Measurements from ENCODE around the gene HIVEP1.

The HIVEP1 gene

GRCh38 chr6:12113190-12113577 is 101.1 kb downstream of the HIVEP1 start:
- peak; percentile 19 for DNase-seq (ENCODE audit: low spot score)
- in situ Hi-C loops (cut with MboI; ENCODE audit: low pct_unique_long_range_greater_than_20kb, low sequenced_read_pairs, unreplicated experiment), result no loop called here
- TF ChIP-seq, protein P1, sequence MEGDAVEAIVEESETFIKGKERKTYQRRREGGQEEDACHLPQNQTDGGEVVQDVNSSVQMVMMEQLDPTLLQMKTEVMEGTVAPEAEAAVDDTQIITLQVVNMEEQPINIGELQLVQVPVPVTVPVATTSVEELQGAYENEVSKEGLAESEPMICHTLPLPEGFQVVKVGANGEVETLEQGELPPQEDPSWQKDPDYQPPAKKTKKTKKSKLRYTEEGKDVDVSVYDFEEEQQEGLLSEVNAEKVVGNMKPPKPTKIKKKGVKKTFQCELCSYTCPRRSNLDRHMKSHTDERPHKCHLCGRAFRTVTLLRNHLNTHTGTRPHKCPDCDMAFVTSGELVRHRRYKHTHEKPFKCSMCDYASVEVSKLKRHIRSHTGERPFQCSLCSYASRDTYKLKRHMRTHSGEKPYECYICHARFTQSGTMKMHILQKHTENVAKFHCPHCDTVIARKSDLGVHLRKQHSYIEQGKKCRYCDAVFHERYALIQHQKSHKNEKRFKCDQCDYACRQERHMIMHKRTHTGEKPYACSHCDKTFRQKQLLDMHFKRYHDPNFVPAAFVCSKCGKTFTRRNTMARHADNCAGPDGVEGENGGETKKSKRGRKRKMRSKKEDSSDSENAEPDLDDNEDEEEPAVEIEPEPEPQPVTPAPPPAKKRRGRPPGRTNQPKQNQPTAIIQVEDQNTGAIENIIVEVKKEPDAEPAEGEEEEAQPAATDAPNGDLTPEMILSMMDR (IDR thresholded peaks at IDR 0.05; ENCODE audit: extremely low read depth, insufficient read depth, missing control alignments), result no peak

DNA sequence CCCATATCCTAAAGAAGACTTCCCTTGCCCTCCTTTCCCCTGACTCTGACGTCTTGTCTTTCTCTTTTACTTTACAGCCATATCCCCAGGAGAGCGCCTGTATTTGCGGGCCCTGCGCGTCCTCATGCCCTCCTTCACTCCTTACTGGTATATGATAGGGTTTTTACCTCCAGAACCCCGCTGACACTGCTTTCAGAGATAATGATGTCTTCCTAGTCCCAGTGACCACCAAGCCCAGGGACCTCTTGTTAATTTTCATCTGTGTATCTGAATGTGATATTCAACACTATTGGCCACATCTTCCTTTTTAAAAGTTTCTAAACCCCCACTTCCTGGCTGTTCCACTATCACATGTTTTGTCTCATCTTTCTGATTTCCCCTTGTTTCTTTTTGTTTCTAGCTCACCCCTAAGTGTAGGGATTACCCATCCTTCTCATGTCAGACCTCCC is 102.0 kb downstream of the HIVEP1 start:
- peak; percentile 42 for DNase-seq (ENCODE audit: low spot score)
- TF ChIP-seq, protein P1 (IDR thresholded peaks at IDR 0.05; ENCODE audit: extremely low read depth, insufficient read depth, missing control alignments), result no peak
- in situ Hi-C loops (cut with MboI; ENCODE audit: low pct_unique_long_range_greater_than_20kb, low sequenced_read_pairs, unreplicated experiment), result no loop called here

GRCh38 chr6:12115001-12115400 is 102.9 kb downstream of the HIVEP1 start:
- in situ Hi-C loops (cut with MboI; ENCODE audit: low pct_unique_long_range_greater_than_20kb, low sequenced_read_pairs, unreplicated experiment), result no loop called here
- TF ChIP-seq, protein P1 (IDR thresholded peaks at IDR 0.05; ENCODE audit: extremely low read depth, insufficient read depth, missing control alignments), result no peak
- DNase-seq (ENCODE audit: low spot score), result no peak

GRCh38 chr6:12115492-12115891 is 103.4 kb downstream of the HIVEP1 start:
- in situ Hi-C loops (cut with MboI; ENCODE audit: low pct_unique_long_range_greater_than_20kb, low sequenced_read_pairs, unreplicated experiment), result no loop called here
- TF ChIP-seq, protein P1 (IDR thresholded peaks at IDR 0.05; ENCODE audit: extremely low read depth, insufficient read depth, missing control alignments), result no peak
- DNase-seq (ENCODE audit: low spot score), result peak; percentile 16

DNA sequence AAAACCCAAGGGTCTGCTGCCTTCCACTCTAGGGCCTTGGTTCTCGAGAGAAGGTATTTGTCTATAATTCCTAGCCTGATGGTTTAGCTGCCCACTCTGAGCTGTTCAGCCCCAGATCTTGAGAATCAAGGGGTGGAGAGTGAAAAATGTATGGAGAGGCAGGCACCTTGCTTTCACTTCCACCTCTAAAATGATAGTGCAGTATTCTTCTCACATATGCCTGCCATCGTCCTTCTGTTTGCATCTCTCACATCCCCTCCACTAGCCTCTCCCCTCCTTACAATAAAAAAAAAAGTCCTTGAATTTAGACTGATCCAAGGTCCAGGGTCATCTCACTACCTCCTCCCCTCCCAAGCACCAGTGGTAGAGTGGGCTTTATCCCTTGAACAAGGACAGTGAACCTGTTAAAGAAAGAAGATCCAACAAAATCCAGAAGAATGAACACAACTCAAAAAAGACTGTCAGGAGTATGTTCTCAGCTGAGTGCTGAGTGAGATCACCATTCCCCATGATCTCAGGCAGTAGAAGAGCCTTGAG is 104.2 kb downstream of the HIVEP1 start:
- no peak for DNase-seq (ENCODE audit: low spot score)
- TF ChIP-seq, protein P1 (IDR thresholded peaks at IDR 0.05; ENCODE audit: extremely low read depth, insufficient read depth, missing control alignments), result no peak
- in situ Hi-C loops (cut with MboI; ENCODE audit: low pct_unique_long_range_greater_than_20kb, low sequenced_read_pairs, unreplicated experiment), result no loop called here

- in situ Hi-C loops (cut with MboI; ENCODE audit: low pct_unique_long_range_greater_than_20kb, low sequenced_read_pairs, unreplicated experiment), result no loop called here
- TF ChIP-seq, protein P1 (IDR thresholded peaks at IDR 0.05; ENCODE audit: extremely low read depth, insufficient read depth, missing control alignments), result no peak
- DNase-seq (ENCODE audit: low spot score), result no peak
Observed at GRCh38 chr6:12116978-12117377, 104.9 kb downstream of the HIVEP1 start.

Data from GM13977 (cell line).